Naive thymus-derived CD8-positive, alpha-beta T cell (primary cell): ENCODE data around the gene TMEM219. TPM values are rescaled to one million over a fixed set of nuclear protein-coding genes. Genes with fewer than 3 reads are reported as not detected.
"Not testable (repeated sequence)": the region's sequence is repeated elsewhere in the genome, so short reads cannot be mapped to it uniquely, and the experiment has no call there.

Experiments
- ATAC-seq, 2 donors: fragments of 150-1000 bp; cut with Tn5 transposase in 1 of 2; sonication (Bioruptor Pico), chemical (Tn5 transposase) in 1 of 2; 1 replicate in 1 of 2; 2 replicates in 1 of 2; pipeline ENCODE4 v1.10.0; 2021; ENCODE audit warnings: mild to moderate bottlenecking in 2 of 2, moderate library complexity in 2 of 2
- POLR2A ChIA-PET: fragments of 350-600 bp; sonication (Branson Sonifier 250); formaldehyde crosslinking; loops from one replicate; lab custom pipeline; 2021; ENCODE audit warnings: antibody characterized with exemption; lab: Charles Lee
- DNase-seq, 10 donors: peaks; one replicate each; pipeline versions ENCODE4 v3.0.0 to v3.0.0-alpha.2; 2020 to 2022
- H3K27ac Mint-ChIP-seq, 10 donors: one replicate each; pipeline ENCODE4 v1.8.0; 2020 to 2022; ENCODE audit warnings: mild to moderate bottlenecking in 10 of 10, mixed read lengths in 10 of 10, moderate library complexity in 4 of 10, inconsistent platforms in 1 of 10
- H3K27me3 Mint-ChIP-seq, 5 donors: one replicate each; pipeline ENCODE4 v1.8.0; 2021 to 2022; ENCODE audit warnings: mixed read lengths in 5 of 5
- H3K36me3 Mint-ChIP-seq, 3 donors: one replicate each; pipeline ENCODE4 v1.8.0; 2020 to 2022; ENCODE audit warnings: mixed read lengths in 3 of 3, mild to moderate bottlenecking in 2 of 3, inconsistent platforms in 1 of 3
- H3K4me1 Mint-ChIP-seq, 4 donors: one replicate each; pipeline ENCODE4 v1.8.0; 2021 to 2022; ENCODE audit warnings: mixed read lengths in 4 of 4
- H3K4me3 Mint-ChIP-seq, 10 donors: one replicate each; pipeline ENCODE4 v1.8.0; 2020 to 2022; ENCODE audit warnings: mild to moderate bottlenecking in 10 of 10, mixed read lengths in 10 of 10, moderate library complexity in 6 of 10, inconsistent platforms in 1 of 10
- H3K9me3 Mint-ChIP-seq, 9 donors: one replicate each; pipeline ENCODE4 v1.8.0; 2020 to 2022; ENCODE audit warnings: mixed read lengths in 9 of 9, mild to moderate bottlenecking in 3 of 9, inconsistent platforms in 1 of 9, moderate library complexity in 1 of 9
- polyA plus RNA-seq, 3 donors: library from polyadenylated mRNA; unstranded; fragments of 300-500 nt; fragmentation: Illumina TruSeq; gene quantifications; one replicate each; pipeline ENCODE4 v1.2.3, GENCODE V29; 2021
- total RNA-seq, 8 experiments: library from RNA in 2 of 8; stranded (reverse) in 2 of 8; gene quantifications; one replicate each; pipeline ENCODE4 v1.2.3 and lab custom pipeline; 2021 to 2026

The TMEM219 gene
- total and polyA plus RNA-seq, 5 experiments from 2014 or later = 63.1 to 179 (median 157) TPM

- Mint-ChIP-seq H3K36me3 (no peaks in the 10 kb centered on the region), H3K4me3 (peak overlapping the region in 1 of 10 donors; percentile 2), H3K27ac (peak overlapping the region in 1 of 10 donors; percentile 17), H3K4me1 (peaks cover 11 to 22% (median 20%) of the 10 kb centered on the region in 4 donors), H3K27me3 (peaks cover 0 to 3% (median 0%) of the 10 kb centered on the region in 5 donors), H3K9me3 (no peaks in the 10 kb centered on the region)
- POLR2A ChIA-PET = interaction anchor here (0.5 to 1.0 kb wide), 2 partner anchors 14 to 108 kb away, joined by 3 read pairs; partner anchors contain the start of gene TAOK2
- DNase-seq (no peak), ATAC-seq (no peak)
Measured at GRCh38 chr16:29959293-29959692, 2.6 kb upstream of the TMEM219 start.

GRCh38 chr16:29959821-29960220, 2.1 kb upstream of the TMEM219 start:
- not testable (repeated sequence) for DNase-seq, H3K36me3 Mint-ChIP-seq, ATAC-seq, H3K27me3 Mint-ChIP-seq, H3K9me3 Mint-ChIP-seq
- peak overlapping the region in 2 of 10 donors; percentile 36 to 45 for H3K27ac Mint-ChIP-seq
- peaks cover 12 to 24% (median 22%) of the 10 kb centered on the region in 4 donors for H3K4me1 Mint-ChIP-seq
- POLR2A ChIA-PET = interaction anchor here (0.5 to 3.8 kb wide), 3 partner anchors 14 to 109 kb away, joined by 3 to 32 read pairs (median 3); partner anchors contain the start of genes KCTD13 and TAOK2
- peak overlapping the region in 6 of 10 donors; percentile 13 to 50 (median 42) for H3K4me3 Mint-ChIP-seq

GRCh38 chr16:29961127-29961478, 776 bp upstream of the TMEM219 start:
- POLR2A ChIA-PET = interaction anchor here (0.7 to 3.8 kb wide), 21 partner anchors 11 to 854 kb away, joined by 3 to 43 read pairs (median 3); partner anchors contain the start of genes ASPHD1, CDIPT, HIRIP3 and INO80E
- no peaks in the 10 kb centered on the region for H3K27me3 Mint-ChIP-seq
- ATAC-seq = no peak
- peaks cover 0 to 4% (median 2%) of the 10 kb centered on the region in 3 donors for H3K36me3 Mint-ChIP-seq
- peak overlapping the region; percentile 77 to 97 (median 93) for H3K27ac Mint-ChIP-seq
- DNase-seq = no peak
- H3K9me3 Mint-ChIP-seq = no peaks in the 10 kb centered on the region
- peaks cover 12 to 28% (median 25%) of the 10 kb centered on the region in 4 donors for H3K4me1 Mint-ChIP-seq
- peak overlapping the region; percentile 83 to 94 (median 88) for H3K4me3 Mint-ChIP-seq

GRCh38 chr16:29962344-29962994, 590 bp downstream of the TMEM219 start:
- DNase-seq (no peak), ATAC-seq (no peak)
- Mint-ChIP-seq H3K27me3 (no peaks in the 10 kb centered on the region), H3K27ac (peak overlapping the region; percentile 77 to 96 (median 93)), H3K36me3 (peaks cover 0 to 9% (median 2%) of the 10 kb centered on the region in 3 donors), H3K4me3 (peak overlapping the region; percentile 86 to 94 (median 89)), H3K9me3 (no peaks in the 10 kb centered on the region), H3K4me1 (peaks cover 12 to 29% (median 27%) of the 10 kb centered on the region in 4 donors)
- POLR2A ChIA-PET = interaction anchor here (0.6 to 3.8 kb wide), 19 partner anchors 10 to 949 kb away, joined by 3 to 43 read pairs (median 5); partner anchors contain the start of genes ASPHD1, CDIPT, HIRIP3 and INO80E

GRCh38 chr16:29963021-29963743, 1.3 kb downstream of the TMEM219 start:
- POLR2A ChIA-PET = interaction anchor here (0.9 to 3.8 kb wide), 7 partner anchors 9 to 416 kb away, joined by 3 to 43 read pairs (median 10); partner anchors contain the start of genes CDIPT, KCTD13, PAGR1 and TAOK2
- H3K4me1 Mint-ChIP-seq = peaks cover 12 to 29% (median 27%) of the 10 kb centered on the region in 4 donors
- H3K36me3 Mint-ChIP-seq = peaks cover 0 to 10% (median 2%) of the 10 kb centered on the region in 3 donors
- no peaks in the 10 kb centered on the region for H3K27me3 Mint-ChIP-seq
- DNase-seq (no peak), ATAC-seq (no peak)
- H3K9me3 Mint-ChIP-seq = no peaks in the 10 kb centered on the region
- H3K27ac Mint-ChIP-seq = peak overlapping the region; percentile 77 to 96 (median 93)
- peak overlapping the region; percentile 86 to 94 (median 89) for H3K4me3 Mint-ChIP-seq

GRCh38 chr16:29968205-29968604, 6.3 kb downstream of the TMEM219 start:
- Mint-ChIP-seq H3K4me3 (no peak overlapping the region), H3K27ac (peak overlapping the region in 1 of 10 donors; percentile 13), H3K9me3 (no peaks in the 10 kb centered on the region), H3K4me1 (peaks cover 10 to 19% (median 15%) of the 10 kb centered on the region in 4 donors), H3K27me3 (no peaks in the 10 kb centered on the region), H3K36me3 (peaks cover 6 to 31% (median 9%) of the 10 kb centered on the region in 3 donors)
- ATAC-seq (no peak), DNase-seq (no peak)
- POLR2A ChIA-PET = no interaction called here

- H3K4me3 Mint-ChIP-seq = no peak overlapping the region
- H3K27ac Mint-ChIP-seq = peak overlapping the region in 2 of 10 donors; percentile 46 to 66
Measured at GRCh38 chr16:29971304-29971703, 9.4 kb downstream of the TMEM219 start.

GRCh38 chr16:29972500-29972899, 10.6 kb downstream of the TMEM219 start:
- Mint-ChIP-seq H3K36me3 (peaks cover 6 to 22% (median 7%) of the 10 kb centered on the region in 3 donors), H3K4me3 (peak overlapping the region; percentile 1 to 98 (median 95)), H3K27me3 (no peaks in the 10 kb centered on the region), H3K4me1 (peaks cover 20 to 43% (median 40%) of the 10 kb centered on the region in 4 donors), H3K27ac (peak overlapping the region in 9 of 10 donors; percentile 48 to 96 (median 91)), H3K9me3 (no peaks in the 10 kb centered on the region)
- ATAC-seq (no peak), DNase-seq (no peak)
- POLR2A ChIA-PET = interaction anchor here (0.6 to 2.8 kb wide), 7 partner anchors 11 to 301 kb away, joined by 3 to 43 read pairs (median 8); partner anchors contain the start of genes ALDOA, HIRIP3, INO80E and KCTD13

More at GRCh38 chr16:29971304-29971703, 9.4 kb downstream of the TMEM219 start:
- POLR2A ChIA-PET = interaction anchor here (2.8 kb wide), 1 partner anchor 9 kb away, joined by 43 read pairs; the partner anchor contains the start of gene TMEM219
- ATAC-seq (no peak), DNase-seq (no peak)
- Mint-ChIP-seq H3K9me3 (no peaks in the 10 kb centered on the region), H3K36me3 (peaks cover 6 to 26% (median 7%) of the 10 kb centered on the region in 3 donors), H3K27me3 (no peaks in the 10 kb centered on the region), H3K4me1 (peaks cover 20 to 34% (median 30%) of the 10 kb centered on the region in 4 donors)

- peak overlapping the region; percentile 48 to 96 (median 91) for H3K27ac Mint-ChIP-seq
- H3K27me3 Mint-ChIP-seq = no peaks in the 10 kb centered on the region
- no peak for ATAC-seq
- POLR2A ChIA-PET = interaction anchor here (0.6 to 2.8 kb wide), 19 partner anchors 8 to 445 kb away, joined by 3 to 43 read pairs (median 4); partner anchors contain the start of genes ALDOA, ASPHD1, CDIPT and HIRIP3
- peaks cover 6 to 25% (median 7%) of the 10 kb centered on the region in 3 donors for H3K36me3 Mint-ChIP-seq
- DNase-seq = no peak
- peaks cover 20 to 43% (median 40%) of the 10 kb centered on the region in 4 donors for H3K4me1 Mint-ChIP-seq
- peak overlapping the region; percentile 82 to 98 (median 95) for H3K4me3 Mint-ChIP-seq
- no peaks in the 10 kb centered on the region for H3K9me3 Mint-ChIP-seq
Measured at GRCh38 chr16:29972992-29973383, 11.1 kb downstream of the TMEM219 start.

GRCh38 chr16:29973384-29974246, 11.7 kb downstream of the TMEM219 start, which contains the start of gene TAOK2:
Gene TAOK2 (plus strand): TSS chr16:29973868. CDS start chr16:29977773, 3,905 bp downstream.
- Mint-ChIP-seq H3K36me3 (peaks cover 2 to 24% (median 7%) of the 10 kb centered on the region in 3 donors), H3K9me3 (no peaks in the 10 kb centered on the region), H3K27ac (peak within 1 kb of the TSS; percentile 66 to 96 (median 91)), H3K27me3 (no peaks in the 10 kb centered on the region), H3K4me3 (peak within 1 kb of the TSS; percentile 82 to 98 (median 95)), H3K4me1 (peaks cover 19 to 43% (median 40%) of the 10 kb centered on the region in 4 donors)
- DNase-seq (peak; percentile 82 to 97 (median 92)), ATAC-seq (peak; percentile 88 to 96)
- POLR2A ChIA-PET = interaction anchor here (0.7 to 2.8 kb wide), 19 partner anchors 9 to 444 kb away, joined by 3 to 43 read pairs (median 5); partner anchors contain the start of genes ALDOA, ASPHD1, CDIPT and HIRIP3
